SU-DHL-6 (cell line): ENCODE results near the gene DNM2.

Source experiments
- H2AFZ ChIP-seq: fragments of 200-600 bp; sonication (generic); 2 replicates; pipeline ENCODE4 v1.6.1; 2014; ENCODE audit warnings: low read depth, mild to moderate bottlenecking, moderate library complexity, mixed read lengths, antibody characterized with exemption, low read length; ENCODE audit not compliant: severe bottlenecking
- H3F3A ChIP-seq: fragments of 200-600 bp; shearing (Covaris generic); 2 replicates; pipeline ENCODE4 v1.6.0; 2016; ENCODE audit warnings: antibody characterized with exemption, mild to moderate bottlenecking; ENCODE audit not compliant: insufficient read depth
- H3K27ac ChIP-seq: fragments of 200-600 bp; sonication (generic); 2 replicates; pipeline ENCODE4 v1.5.1; 2016; ENCODE audit warnings: low read depth, mild to moderate bottlenecking, low read length, moderate library complexity, mixed read lengths
- H3K27me3 ChIP-seq: fragments of 200-600 bp; sonication (generic), shearing (Covaris generic); 2 replicates; pipeline ENCODE4 v1.6.0; 2014; ENCODE audit warnings: mild to moderate bottlenecking, low read length
- H3K36me3 ChIP-seq: fragments of 200-600 bp; sonication (generic); 2 replicates; pipeline ENCODE4 v1.6.1; 2014; ENCODE audit warnings: mild to moderate bottlenecking, low read length, mixed read lengths
- H3K4me2 ChIP-seq: fragments of 300-600, 200-600 bp; shearing (Covaris generic), sonication (generic); 2 replicates; pipeline ENCODE4 v1.6.0; 2014; ENCODE audit warnings: low read length, low read depth, mild to moderate bottlenecking; ENCODE audit not compliant: poor library complexity, severe bottlenecking
- H3K4me3 ChIP-seq: fragments of 200-600 bp; sonication (generic); 2 replicates; pipeline ENCODE4 v1.5.1; 2014; ENCODE audit warnings: antibody characterized with exemption, low read length, mild to moderate bottlenecking, mixed read lengths; ENCODE audit not compliant: insufficient read depth, poor library complexity, severe bottlenecking
- H3K79me2 ChIP-seq: fragments of 200-600 bp; sonication (generic); 2 replicates; pipeline ENCODE4 v1.6.1; 2014; ENCODE audit warnings: mild to moderate bottlenecking, low read length, moderate library complexity; ENCODE audit not compliant: insufficient read depth
- H3K9ac ChIP-seq: fragments of 200-600 bp; sonication (generic); 2 replicates; pipeline ENCODE4 v1.7.0; 2014; ENCODE audit warnings: mild to moderate bottlenecking, low read length
- H3K9me2 ChIP-seq: fragments of 200-600 bp; sonication (generic); replicated peaks from 2 replicates; pipeline ENCODE4 v1.6.1; 2014; ENCODE audit warnings: low read length; ENCODE audit not compliant: insufficient read depth
- H3K9me3 ChIP-seq: fragments of 200-600 bp; sonication (generic); 2 replicates; pipeline ENCODE4 v1.6.1; 2014; ENCODE audit warnings: low read length, mixed read lengths; ENCODE audit not compliant: insufficient read depth
- H4K20me1 ChIP-seq: fragments of 200-600 bp; sonication (generic); 2 replicates; pipeline ENCODE4 v1.6.1; 2014; ENCODE audit warnings: low read depth, mild to moderate bottlenecking, antibody characterized with exemption, low read length, moderate library complexity, mixed read lengths
- CTCF ChIP-seq: fragments of 200-600 bp; sonication (generic); IDR thresholded peaks from one replicate; pipeline ENCODE4 v1.5.1; 2017; ENCODE audit warnings: antibody characterized with exemption, mild to moderate bottlenecking, low read length, moderate library complexity; ENCODE audit not compliant: insufficient read depth, poor library complexity, severe bottlenecking
- EZH2phosphoT487 ChIP-seq: fragments of 200-600 bp; sonication (generic), shearing (Covaris generic); conservative IDR thresholded peaks from 2 replicates; pipeline ENCODE4 v1.6.1; 2018; ENCODE audit warnings: mild to moderate bottlenecking, antibody characterized with exemption, low read length, moderate library complexity, mixed read lengths

Gene DNM2

GRCh38 chr19:10736916-10737551 is 19.2 kb downstream of the DNM2 start:
- Histone ChIP-seq H3K79me2 (peaks cover 98% of the 10 kb centered on the region), H3K4me2 (no peak overlapping the region), H3K27ac (no peak overlapping the region), H3F3A (no peaks in the 10 kb centered on the region), H3K36me3 (peaks cover 3% of the 10 kb centered on the region; the same call in 1 of the 2 replicates), H3K4me3 (no peak overlapping the region), H2AFZ (no peak overlapping the region), H3K27me3 (no peaks in the 10 kb centered on the region), H4K20me1 (0 out of 2 replicates have a peak, but pooled peaks cover 9% of the 10 kb centered on the region), H3K9me3 (no peaks in the 10 kb centered on the region), H3K9me2 (no peaks in the 10 kb centered on the region), H3K9ac (no peak overlapping the region)
- TF ChIP-seq EZH2phosphoT487 (no peak), CTCF (no peak)

DNA sequence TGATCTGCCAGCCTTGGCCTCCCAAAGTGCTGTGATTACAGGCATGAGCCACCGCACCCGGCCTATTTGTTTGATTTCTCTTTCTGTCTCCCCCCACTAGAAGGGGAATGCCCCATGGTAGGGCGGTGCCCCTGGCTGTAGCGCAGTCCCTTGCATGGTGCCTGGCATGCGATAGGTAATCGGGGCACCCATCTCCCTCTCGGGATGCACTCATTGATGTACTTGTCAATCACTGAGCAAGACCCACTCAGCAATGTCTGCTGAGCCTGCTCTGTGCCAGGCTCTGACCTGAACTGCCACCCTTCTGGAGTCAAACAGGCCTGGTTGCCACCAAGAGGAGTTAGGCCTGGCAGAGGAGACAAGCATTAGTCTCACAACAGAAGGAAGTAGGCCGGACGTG is 19.8 kb downstream of the DNM2 start:
- 0 out of 2 replicates have a peak, but pooled peaks cover 9% of the 10 kb centered on the region for H4K20me1 ChIP-seq
- no peak overlapping the region for H3K27ac ChIP-seq
- no peaks in the 10 kb centered on the region for H3K9me3 ChIP-seq
- no peak overlapping the region for H3K4me3 ChIP-seq
- no peak overlapping the region for H2AFZ ChIP-seq
- no peaks in the 10 kb centered on the region for H3F3A ChIP-seq
- no peak overlapping the region for H3K9ac ChIP-seq
- H3K4me2 ChIP-seq: no peak overlapping the region
- peaks cover 98% of the 10 kb centered on the region for H3K79me2 ChIP-seq
- peaks cover 3% of the 10 kb centered on the region; the same call in 1 of the 2 replicates for H3K36me3 ChIP-seq
- H3K9me2 ChIP-seq: no peaks in the 10 kb centered on the region
- no peaks in the 10 kb centered on the region for H3K27me3 ChIP-seq
- TF ChIP-seq EZH2phosphoT487 (no peak), CTCF (no peak)

- H4K20me1 ChIP-seq: 0 out of 2 replicates have a peak, but pooled peaks cover 9% of the 10 kb centered on the region
- TF ChIP-seq EZH2phosphoT487 (no peak), CTCF (no peak)
- H3K9ac ChIP-seq: no peak overlapping the region
- H3F3A ChIP-seq: no peaks in the 10 kb centered on the region
- no peaks in the 10 kb centered on the region for H3K27me3 ChIP-seq
- H3K36me3 ChIP-seq: peaks cover 3% of the 10 kb centered on the region; the same call in 1 of the 2 replicates
- peaks cover 96% of the 10 kb centered on the region for H3K79me2 ChIP-seq
- no peak overlapping the region for H3K4me2 ChIP-seq
- H3K27ac ChIP-seq: no peak overlapping the region
- no peak overlapping the region for H3K4me3 ChIP-seq
- no peaks in the 10 kb centered on the region for H3K9me2 ChIP-seq
- H3K9me3 ChIP-seq: no peaks in the 10 kb centered on the region
- H2AFZ ChIP-seq: no peak overlapping the region
Observed at GRCh38 chr19:10740798-10741197, 22.9 kb downstream of the DNM2 start.
